GM18498 (cell line): Measurements from ENCODE around the gene TP53AIP1.

Experiments used
- ATAC-seq: cut with Tn5 transposase; IDR thresholded peaks from one replicate; pipeline ENCODE4 v1.9.1; 2021; ENCODE audit warnings: mild to moderate bottlenecking, moderate library complexity; ENCODE audit not compliant: unreplicated experiment

TP53AIP1 gene

DNA sequence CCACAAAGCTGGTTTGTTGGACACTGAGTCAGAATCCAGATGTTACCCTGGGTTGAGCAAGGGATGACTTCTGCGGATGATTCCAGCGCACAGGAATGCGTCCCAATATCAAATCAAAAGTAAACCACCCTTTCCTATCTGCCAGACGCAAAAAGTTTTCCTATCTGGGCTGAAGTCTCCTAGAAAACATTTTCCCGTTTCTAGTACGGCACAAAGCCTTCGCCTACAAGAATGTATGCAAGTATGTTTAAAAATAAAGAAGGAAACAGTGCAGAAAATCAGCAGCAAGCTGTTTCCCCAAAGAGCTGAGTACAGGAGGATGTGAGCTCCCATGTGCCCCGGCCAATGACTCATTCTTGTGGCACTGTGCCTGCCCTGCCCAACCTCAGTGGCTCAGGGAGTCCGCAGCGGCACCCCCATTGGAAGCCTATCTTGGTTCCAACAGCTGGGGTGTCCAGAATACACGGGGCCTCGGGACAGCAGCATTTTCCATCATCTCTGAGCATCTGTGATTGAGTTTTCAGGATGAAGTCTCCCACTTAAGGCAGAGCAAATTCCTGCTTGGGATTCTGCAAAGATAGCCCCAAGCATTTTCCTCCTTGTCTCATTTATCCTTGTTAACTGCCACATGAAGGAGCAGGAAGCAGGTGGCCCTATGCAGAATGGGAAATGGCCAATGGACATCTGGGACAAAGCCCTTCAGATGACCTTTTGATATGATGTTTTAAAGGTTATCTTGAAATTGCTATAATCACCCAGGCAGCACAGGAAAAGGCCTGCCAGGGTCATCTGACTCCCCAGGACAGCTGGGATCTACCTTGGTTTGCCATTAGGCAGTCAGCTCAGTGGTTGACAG, 34.1 kb downstream of the TP53AIP1 start:
- no peak for ATAC-seq

DNA sequence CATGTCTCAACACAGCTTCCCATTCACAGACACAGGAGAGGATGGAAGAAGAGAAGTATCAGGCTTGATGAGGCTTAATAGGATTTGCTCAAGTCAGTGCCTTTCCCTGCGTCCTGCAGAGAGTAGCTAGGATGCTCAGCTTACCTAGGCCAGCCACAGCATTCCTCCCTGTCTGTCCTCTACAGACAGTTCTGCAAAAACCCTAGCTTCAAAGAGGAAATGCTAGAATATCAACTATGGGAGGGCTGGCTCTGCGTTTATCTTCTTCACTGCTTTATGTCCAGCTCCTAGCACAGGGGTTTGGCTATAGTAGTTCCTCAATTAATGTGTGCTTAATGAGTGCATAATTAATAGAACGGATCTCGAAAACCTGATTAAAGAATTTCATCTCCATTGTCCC, 35.1 kb downstream of the TP53AIP1 start:
- no peak for ATAC-seq

DNA sequence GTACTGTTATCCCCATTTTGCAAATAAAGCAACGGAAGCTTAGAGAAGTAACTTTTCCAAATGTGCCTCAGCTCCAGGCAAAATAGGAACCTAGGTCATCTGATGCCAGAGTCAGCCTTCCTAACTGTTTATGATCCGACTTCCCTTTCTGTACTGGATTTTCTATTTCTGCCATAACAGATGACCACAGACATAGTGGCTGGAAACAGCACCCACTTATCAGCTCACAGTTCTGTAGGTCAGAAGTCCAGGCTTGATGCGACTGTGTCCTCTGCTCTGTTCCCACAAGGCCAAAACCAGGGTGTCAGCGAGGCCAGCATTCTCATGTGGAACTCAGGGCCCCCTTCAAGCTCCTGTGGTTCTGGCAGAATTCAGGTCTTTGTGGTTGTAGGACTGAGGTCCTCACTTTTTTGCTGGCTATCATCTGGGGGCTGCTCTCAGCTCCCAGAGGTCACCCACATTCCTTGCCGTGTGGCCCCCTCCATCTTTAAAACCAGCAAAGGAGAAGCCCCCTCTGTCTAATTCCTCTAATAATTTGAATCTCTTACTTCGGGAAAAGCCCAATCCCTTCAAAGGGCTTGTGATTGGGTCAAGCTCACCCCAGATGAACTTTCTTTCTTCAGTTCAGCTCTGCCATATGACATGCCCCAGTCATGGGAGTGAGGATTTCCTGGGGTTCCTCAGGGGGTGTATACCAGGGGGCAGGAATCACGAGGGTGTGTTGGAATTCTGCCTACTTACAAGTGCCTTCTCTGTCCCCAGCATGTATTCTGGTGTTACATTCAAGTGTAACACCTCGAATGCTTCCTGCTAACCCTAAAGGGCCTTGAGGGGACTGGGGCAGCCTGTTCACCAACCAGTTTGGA, 36.3 kb downstream of the TP53AIP1 start:
- ATAC-seq, result no peak

DNA sequence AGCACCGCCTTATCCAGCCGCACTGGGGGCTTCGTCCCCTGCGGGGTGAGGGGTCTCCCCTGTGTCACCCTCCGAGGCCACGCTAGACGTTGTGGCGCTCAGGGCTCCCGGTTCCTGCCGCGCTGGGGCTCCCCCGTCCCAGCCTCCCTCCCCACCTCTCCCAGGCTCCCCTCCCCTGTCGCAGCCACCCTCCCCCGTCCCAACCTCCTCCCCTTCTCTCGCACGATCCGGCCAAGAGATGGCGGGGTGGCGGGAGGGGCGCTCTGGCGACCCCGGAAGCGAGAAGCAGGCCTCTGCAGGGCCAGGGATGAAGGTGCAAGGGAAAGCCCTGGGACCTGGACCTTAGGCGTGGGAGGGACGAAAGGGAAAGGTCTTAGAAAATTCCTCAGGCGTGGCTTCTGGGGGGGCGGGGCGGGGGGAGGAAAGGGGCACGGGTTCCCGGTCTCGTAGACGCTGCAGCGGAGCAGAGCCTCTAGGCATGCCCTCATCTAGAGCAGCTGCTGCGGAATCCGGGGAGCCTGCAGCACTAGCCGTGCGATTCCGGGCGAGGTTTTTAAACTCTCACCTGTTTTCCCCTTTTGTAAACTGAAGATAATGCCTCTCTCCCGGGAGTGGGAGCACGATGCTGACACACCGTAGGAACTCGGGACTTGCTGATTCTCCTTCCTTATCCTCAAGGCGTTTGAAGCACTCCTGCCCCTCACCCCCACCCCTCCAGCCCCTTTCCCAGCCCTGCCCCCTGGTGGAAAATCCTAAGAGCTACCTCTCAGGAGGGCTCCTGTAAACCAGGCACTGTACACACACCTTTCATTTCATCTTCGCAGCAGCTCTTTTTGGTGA, 37.1 kb downstream of the TP53AIP1 start:
- ATAC-seq, result peak; percentile 56

DNA sequence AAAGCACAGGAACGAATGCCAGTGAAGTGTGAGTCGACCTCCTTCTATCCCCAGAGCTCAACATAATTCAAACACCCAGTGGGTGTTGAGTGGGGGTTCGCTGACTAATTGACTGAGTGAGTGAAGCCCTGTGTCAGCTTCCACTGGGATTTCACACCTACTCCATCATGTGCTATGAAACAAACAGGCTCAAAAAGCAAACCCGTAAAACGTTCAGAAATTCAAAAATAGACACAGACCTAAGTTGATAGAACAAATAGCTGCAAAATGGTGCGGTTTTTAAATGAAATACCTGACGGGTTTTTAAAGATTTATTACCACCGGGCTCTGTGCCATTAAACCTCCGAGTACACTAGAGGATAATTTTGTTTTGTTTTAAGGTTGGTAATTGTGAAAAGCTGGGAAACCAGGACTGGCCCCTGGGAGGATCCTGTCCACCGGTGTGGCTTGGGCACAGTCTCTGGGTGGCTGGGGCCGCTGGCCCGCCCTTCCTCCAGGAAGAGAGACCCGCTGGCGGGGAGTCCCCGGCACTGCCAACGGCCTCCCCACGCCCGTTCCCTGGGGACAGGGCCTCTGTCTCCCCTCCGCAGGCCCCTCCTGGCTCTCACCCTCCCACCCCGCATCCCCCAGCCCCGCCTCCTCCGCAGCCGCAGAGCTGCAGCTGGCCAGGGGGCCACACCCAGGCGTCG, 37.9 kb downstream of the TP53AIP1 start:
- ATAC-seq, result peak; percentile 46

DNA sequence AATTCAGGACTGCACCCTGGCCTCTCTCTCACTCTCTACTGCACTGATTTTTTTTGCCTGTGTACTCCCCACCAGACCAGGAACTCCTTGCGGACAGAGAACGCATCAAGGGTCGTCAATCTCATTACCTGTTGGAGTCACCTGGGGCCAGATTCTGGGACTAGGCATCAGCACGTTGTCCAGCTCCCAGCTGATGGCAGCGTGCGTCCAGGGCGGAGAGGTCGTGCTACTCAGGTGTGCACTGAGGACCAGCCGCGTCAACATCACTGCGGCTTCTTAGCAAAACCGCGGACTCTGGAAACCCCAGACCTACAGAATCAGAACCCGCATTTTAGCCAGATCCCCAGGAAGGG, 38.4 kb downstream of the TP53AIP1 start:
- no peak for ATAC-seq

DNA sequence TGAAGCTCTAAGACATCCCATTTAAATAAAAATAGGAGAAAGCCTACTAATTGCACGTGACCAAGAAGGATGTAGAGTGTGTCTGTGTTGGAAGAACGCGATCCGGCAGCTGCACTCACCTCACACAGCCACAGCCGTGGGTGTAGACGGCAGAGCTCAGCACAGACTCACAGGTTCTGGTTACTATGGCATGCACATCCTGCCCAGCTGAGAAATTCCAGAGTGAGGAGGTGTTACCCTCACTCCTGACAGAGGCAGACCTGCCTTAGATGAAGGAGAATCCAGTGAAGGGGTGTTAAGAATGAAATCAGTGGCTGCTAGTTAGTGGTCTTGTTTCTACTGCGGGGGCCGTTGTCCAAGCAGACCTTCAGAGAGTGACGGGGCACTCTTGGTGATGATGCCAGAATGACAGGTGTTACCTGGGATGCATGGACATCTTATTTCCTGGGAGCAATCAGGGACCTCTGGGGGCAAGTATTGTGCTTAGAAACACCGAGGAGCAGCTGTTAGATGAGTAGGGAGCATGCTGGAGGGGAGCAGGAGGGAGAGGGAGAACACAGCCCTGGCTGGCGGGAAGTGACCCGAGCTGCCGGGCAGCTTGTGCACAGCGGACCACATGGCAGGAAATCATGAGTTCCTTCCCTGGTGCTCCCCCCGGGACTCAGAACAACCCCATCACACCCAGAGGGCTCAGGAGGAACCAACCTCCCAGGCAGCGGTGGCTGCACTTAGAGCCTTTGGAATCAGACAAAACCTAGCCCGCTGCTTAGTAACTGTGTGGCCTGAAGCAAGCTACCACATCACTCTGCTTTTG, 39.2 kb downstream of the TP53AIP1 start:
- ATAC-seq, result no peak

DNA sequence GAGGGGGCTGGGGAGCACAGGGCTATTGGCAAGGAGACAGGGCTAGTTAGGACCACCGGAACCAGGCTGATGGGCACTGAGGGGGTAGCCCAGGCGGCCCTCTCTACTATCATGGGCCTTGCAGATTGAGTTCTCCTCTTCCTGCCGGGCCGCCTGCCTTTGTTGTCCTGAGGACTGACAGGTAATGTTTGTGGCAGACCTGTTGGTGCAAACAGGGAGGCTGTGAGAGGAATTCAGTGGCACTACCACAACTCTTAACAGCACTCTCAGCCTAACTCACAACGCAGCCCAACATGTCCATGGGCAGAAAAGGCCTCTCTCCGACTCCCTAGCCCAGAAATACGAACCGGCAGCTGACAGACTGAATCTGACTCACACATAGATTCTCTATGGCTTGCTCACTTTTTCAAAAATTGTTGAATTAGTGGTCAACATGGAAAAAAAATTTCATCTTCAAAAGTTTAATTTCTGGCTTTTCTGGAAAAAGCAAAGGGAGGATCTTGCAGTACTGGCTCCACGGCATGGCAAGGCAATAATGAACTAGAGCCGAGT, 40.1 kb downstream of the TP53AIP1 start:
- no peak for ATAC-seq

DNA sequence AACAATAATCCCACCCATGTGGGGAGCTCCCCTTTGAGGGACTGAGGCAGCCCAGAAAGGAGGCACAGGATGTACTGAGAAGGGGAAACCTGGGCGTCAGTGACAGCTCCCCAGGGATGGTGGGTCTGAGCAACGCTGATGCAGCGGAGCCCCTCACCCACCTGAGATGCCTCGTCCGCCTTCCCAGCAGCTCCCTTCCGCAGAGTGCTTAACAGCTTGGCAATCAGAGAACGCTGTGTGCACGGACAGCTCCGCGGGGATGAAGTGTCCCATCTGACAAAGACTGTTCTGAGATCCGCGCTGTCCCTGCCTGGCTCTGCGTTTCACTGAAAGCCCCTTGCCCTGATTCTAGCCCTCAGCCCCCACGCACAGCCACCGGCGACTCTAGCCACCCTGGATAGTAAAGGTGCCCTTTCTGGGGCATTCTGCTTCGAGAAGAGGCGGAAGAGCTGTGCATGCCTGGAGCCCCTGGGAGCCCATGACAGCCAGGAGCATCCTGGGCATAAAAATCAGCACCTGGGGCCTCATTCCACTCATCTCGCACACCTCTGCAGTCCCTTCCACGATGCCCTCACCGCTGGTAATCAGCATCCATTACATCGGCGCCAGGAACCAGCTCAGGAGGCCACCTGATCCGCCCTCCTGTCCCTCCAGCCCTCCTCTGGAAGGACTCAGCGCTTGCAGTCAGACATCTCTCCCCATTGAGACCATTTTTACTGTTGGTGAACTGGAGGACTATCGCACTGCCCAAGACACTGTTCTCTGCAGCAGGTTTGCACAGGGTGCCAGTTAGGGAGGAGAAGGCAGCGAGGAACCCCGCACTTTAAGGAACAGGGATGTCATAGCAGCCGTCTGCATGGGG, 40.8 kb downstream of the TP53AIP1 start:
- ATAC-seq, result no peak

DNA sequence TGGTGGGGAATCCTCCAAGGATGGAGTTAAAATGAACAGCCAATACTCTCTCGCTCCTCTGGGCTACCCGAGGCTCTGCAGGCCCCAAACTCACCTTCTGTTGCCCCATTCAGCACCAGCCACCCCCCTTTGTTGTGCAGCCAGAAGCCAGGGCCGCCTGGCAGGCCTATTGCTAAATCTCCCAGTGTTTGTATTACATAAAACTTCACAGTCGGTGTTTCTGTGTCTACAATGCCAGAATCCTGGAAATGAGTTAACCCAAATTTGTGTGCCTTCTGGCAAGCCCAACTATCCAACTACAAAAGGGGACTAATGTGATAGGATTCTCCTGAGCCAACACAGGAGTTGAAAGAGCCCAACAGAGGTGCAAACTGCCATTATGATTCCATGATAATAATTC, 42.2 kb downstream of the TP53AIP1 start:
- ATAC-seq, result no peak

DNA sequence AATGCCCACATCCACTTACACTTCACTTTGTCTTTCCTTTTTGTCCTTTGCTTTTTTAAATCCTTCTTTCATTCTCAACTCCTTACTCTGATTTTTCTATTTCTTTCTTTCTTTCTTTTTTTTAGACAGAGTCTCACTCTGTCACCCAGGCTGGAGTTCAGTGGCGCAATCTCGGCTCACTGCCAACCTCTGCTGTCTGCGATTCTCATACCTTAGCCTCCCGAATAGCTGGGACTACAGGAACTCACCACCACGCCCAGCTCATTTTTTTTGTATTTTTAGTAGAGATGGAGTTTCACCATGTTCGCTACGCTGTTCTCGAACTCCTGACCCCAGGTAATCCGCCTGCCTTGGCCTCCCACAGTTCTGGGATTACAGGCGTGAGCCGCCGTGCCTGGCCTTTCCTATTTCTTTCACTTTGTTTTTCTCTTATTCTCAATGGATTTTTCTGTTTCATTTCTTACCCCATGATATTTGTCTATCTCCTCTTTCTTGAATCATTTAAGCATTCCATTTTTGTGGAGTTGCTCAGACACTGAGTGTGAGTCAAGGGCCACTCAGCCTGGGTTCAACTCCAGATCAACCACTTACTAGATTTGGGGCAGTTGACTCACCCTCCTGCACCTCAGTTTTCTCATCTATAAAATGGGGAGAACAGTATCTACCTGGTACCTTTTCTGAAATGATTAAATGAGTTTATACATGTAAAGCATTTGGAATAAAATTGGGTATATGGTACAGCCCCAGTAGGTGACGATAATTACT, 43.9 kb downstream of the TP53AIP1 start:
- no peak for ATAC-seq

DNA sequence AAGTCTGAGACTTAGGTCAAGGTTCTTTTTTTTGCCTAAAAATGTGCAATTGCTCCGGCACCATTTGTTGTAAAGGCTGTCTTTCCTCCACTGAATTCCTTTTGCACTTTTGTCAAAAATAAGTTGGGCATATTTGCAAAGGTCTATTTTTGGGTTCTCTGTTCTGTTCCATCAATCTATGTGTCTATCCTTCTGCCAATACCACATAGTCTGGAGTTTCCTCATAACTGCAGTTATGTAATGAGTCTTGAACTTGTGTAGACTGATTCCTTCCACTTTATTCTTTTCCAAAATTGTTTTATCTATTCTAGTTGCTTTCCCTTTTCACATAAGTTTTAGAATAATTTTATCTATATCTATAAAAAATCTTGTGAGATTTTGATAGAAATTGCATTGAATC, 44.8 kb downstream of the TP53AIP1 start:
- ATAC-seq, result no peak

DNA sequence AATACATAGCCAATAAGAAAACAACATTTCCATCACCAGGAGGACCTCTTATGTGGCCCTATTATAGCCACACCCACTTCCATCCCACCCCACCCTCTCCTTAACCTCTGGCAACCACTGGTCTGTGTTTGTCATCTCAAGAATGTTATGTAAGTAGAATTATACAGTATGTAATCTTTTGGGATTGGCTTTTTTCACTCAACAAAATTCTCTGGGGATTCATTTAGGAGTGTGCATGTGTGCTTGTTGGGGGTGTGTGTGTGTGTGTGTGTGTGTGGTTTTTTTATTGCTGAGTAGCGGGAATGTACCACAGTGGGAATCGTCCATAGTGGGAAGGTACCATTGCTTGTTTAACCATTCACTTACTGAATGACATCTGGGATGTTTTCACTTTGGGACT, 46.3 kb downstream of the TP53AIP1 start:
- ATAC-seq, result no peak

DNA sequence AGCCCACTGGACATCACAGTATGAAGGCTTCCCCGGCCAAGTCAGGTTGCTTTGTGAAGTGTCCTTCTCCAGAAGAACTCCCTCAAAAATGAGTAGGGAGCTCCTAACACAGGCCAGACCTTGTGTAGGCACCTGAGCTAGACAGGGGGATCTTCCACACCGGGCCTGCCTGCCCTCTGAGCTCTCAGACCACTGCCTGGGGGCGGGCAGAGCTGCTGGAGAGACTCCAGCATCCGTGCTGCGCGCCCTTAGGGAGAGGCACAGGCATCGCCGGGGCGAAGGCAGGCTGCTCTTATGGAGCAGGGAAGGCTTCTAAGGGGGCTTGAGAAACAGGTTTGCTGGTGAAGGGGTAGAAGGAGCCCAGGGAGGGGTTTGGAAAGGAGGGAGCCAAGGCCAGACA, 47.1 kb downstream of the TP53AIP1 start:
- ATAC-seq, result no peak

DNA sequence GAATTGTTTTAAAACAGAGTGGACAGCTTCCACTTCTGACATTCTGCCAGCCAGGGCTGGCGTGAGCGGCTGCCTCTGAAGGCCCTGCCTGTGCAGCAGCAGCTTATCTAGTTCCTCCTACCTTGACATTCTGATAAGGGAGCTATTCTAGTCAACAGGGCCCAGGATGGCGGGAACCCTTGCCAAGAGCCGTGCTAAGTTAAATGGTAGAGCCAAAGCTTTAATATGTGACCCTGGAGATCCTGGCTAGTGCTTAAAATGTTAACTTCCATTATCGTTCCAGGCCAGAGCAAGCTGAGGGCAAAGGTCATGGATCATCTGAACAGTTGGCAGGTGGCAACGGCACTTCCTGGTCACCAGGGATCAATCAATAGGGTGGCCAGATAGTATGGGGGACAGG, 48.0 kb downstream of the TP53AIP1 start:
- no peak for ATAC-seq

DNA sequence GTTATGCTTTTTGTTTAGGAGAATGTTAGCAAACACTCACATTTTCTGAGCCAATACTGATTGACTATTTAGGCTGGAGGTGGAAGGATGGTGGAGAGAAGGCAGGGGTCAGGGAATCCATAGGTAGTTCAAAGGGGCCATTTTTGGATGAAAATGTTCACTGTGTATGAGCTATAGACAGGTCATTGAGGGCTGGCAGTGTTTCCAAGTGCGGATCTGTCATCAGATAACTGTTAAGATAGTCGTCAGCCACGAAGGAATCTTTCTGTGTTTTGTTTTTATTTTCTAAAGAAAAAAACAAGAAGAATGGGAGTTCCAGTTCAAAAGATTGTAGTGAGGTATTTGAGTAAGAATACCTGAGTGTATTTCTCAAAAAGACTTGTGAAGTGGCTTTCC, 48.4 kb downstream of the TP53AIP1 start:
- no peak for ATAC-seq

DNA sequence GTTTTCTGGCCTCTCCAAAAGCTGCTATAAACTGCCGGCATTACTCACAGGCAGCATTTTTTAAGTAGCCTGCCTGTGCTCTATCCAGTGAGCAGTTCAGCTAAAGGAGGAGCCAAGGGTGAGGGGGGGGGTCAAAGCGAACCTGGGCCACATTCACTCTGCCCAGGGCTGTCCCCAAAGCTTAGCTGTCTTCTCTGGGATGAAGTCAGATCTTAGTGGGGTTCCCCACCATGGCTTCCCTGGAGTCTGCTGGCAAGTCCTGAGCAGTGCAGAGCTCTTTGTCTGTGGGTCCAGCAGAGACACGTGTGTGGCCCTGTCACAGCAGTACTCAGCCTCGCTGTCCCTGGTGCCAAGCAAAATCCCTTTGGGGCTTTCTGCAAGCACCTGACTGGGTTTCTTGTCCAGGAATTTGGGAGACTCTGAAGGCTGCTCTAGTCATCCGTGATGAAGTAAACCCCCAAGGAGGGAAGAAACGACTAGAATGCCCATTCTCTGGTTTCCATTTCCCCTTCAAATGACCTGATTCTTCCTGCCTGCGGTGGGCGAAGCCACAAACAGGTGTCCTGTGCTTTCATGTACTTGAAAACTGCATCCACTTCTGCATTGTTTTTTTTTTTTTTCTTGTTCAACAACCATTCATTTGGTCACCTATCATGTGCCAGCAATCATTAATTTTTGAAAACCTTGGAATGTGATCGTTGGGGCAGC, 48.9 kb downstream of the TP53AIP1 start:
- peak; percentile 55 for ATAC-seq
